GM08714 (cell line): ENCODE data around the gene RANBP6.
"Not testable (repeated sequence)": the region's sequence is repeated elsewhere in the genome, so short reads cannot be mapped to it uniquely, and the experiment has no call there.

Source experiments
- H3K4me3 ChIP-seq: fragments of 200-500 bp; sonication (Bioruptor generic); 2 replicates; pipeline ENCODE4 v1.5.1; 2014; ENCODE audit warnings: mild to moderate bottlenecking, low read length, inconsistent platforms
- ZNF274 ChIP-seq: IDR thresholded peaks from 2 replicates; pipeline ENCODE4 v1.6.1; 2012; ENCODE audit warnings: mild to moderate bottlenecking, low read depth, low read length

RANBP6 gene

DNA sequence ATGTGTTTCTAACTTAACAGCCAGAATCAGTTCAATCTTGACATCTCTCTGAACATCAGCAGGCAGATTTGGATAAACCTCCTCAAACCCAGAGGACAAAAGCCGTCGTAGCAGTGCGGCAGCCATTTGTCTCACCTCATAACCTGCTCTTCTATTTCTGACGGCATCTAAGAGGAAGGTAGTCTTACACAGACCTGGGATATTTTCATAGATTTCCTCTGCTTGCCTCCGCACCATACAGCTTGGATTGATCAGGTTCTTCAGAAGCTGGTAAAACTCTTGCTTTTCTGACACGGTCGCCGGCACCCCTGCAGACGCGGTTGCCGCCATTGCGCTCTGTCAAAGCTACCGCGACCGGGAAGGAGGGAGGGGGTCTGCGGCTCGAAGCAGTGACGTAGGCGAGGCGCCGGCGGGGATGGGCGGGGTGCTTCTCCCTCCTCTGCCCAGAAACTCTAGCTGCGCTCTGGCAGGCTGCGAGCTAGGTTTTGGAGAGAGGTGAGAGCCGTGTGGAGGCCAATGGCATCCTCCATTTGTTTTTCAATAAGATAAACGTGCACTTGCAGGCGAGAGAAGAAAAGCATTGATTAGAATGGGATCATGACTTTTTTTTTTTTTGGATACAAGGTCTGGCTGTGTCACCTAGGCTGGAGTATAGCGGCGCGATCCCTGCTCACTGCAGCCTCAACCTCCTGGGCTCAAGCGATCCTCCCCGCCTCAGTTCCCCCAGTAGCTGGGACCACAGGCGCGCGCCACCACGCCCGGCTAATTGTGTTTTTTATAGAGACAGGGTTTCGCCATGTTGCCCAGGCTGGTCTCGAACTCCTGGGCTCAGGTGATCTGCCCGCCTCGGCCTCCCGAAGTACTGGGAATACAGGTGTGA lies at the start of gene RANBP6:
RANBP6 (minus strand) TSS at position 347 of the 880 bp plus-strand sequence; CDS start at position 330, 17 bp downstream.
- TF ChIP-seq ZNF274: no peak
- peak within 1 kb of the TSS; percentile 99 for H3K4me3 ChIP-seq

DNA sequence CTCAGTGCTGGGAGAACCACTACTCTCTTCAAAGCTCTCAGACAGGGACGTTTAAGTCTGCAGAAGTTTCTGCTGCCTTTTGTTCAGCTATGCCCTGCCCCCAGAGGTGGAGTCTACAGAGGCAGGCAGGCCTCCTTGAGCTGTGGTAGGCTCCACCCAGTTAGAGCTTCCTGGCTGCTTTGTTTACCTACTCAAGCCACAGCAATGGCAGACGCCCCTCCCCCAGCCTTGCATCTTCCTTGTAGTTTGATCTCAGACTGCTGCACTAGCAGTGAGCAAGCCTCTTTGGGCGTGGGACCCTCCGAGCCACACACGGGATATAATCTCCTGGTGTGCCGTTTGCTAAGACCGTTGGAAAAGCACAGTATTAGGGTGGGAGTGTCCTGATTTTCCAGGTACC lies 47.7 kb upstream of the RANBP6 start:
- H3K4me3 ChIP-seq: not testable (repeated sequence)

DNA sequence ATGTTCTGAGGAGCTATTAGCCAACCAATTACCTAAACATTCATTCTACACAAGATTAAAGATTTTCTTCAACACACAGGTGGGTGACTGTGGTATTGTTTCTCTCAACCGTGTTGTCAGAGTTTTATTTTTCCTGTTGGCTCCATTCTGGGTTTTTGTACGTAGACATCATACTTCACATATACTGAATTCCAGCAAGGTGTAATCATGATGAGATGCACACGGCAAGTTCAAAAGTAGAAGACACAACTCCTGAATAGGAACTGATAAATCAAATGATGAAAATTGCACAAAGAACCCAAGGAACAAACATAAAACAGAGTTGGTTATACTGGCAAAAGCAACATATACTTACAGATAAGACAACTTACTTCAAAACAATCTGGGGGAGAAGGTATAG lies 40.2 kb upstream of the RANBP6 start:
- TF ChIP-seq ZNF274: no peak
- no peak overlapping the region for H3K4me3 ChIP-seq

DNA sequence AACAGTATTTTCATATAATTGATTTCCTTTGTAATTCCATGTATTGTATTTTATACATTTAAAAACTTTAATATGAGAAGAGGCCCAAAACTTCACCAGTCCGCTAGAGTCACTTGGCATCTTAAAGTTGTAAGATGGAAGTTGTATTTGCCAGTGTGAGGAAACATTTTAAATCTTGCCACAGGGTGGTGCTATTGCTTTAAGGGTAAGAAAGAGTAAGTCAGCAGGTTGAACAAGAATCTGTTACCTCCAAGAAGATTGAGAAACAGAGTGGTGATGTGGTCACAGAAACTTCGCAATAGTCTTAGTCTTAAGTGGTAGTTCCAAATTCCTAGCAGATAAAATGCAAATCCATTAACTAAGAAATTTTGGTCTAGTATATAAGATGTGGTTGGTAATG lies 39.8 kb upstream of the RANBP6 start:
- no peak for TF ChIP-seq ZNF274
- no peak overlapping the region for H3K4me3 ChIP-seq

DNA sequence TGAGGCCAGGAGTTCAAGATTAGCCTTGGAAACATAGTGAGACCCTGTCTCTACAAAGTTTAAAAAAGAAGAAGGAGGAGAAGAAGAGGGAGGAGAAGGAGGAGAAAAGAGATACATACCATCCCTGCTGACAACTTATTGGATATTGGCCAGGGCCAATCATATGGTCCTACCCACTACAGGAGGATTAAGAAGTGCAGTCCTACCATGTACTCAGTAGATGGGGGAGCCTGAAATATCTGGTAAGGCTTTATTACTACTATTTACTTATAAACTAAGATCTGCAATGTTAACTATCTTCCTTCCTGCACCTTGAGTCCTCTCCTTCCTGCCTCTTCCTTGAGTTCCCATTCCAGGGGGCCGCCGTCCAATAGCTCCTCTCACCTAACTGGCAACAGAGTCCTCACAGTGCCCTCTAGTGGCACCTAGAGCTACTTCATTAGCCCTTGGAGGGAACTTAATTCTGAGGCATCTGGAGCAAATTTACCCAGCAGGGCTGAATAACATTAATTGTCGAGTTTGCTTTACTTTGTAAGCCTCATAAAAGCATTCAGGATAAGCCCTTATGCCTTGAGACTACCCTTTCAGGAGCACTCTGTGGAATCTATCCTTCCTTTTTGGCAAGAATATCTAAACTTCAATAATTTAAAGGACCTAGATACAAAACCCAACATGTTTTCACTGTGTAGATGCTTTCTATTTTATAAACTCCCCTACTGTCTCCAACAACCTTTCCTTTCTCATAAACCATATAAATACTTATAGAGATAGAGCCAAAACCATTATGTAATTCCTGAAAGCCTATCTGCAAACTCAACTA lies 39.1 kb upstream of the RANBP6 start:
- TF ChIP-seq ZNF274: no peak

DNA sequence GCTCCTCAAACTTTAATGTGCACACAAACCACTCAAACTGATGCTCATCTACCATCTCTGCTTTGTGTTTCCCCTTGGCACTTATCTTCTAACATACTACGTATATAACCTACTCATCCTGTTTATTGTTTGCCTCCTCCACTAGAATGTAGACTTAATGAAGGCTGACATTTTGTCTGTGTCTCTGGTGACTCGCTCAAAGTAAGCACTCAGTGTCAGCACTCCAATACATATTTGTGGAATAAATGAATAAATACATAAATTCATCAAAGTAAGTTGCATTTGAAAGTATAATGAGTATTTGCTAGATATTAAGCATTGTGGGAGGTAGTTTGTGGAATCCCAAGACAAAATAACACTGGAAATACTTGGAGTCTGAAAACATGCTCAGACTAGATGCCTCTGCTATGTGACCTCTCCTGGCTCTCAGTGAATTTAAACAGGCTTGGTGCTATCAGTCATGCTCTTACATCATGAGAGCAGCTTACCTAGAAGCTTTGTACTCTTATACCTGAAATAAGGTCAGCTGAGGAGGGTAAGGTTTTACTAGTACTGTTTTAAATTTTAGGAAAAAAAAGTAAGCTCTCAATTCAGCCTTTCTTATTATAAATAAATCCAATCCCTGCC lies 37.0 kb upstream of the RANBP6 start:
- no peak overlapping the region for H3K4me3 ChIP-seq
- no peak for TF ChIP-seq ZNF274

More for the DNA sequence above, 39.1 kb upstream of the RANBP6 start:
- no peak overlapping the region for H3K4me3 ChIP-seq

DNA sequence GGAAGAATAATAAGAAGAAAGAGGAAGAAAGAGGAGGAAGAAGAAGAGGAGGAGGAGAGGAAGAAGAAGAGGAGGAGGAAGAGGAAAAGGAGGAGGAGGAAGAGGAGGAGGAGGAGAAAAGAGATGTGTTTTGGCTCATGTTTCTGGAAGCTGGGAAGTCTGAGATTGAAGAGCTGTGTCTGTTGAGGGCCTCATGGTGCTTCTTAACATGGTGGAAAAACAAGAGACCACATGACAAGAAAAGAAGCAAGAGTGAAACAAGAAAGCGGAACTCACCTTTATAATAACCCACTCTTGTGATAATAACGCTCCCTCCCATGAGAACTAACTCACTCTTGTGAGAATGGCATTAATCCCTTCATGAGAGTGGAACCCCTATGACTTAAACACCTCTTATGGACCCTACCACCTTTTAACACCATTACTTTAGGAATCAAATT lies 36.1 kb upstream of the RANBP6 start:
- TF ChIP-seq ZNF274: no peak
- H3K4me3 ChIP-seq: no peak overlapping the region

DNA sequence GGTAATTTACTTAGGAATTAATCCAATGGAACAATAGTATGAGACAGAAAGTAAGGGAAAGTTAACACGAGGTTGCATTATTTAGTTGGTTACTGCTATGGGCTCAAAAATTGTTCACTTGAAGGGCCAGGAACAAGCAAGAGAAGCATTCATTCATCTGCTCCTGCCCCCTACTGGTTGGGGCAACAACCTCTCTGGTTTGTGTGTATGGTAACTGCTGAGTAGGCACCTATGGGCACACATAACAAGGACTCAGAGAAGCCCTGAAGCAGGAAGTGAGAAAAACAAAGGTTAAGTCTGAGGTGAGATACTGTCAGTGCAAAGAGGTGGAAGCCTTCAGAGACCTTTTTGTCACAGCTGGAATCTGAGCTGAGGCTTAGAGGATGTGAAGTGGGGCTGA lies 34.4 kb upstream of the RANBP6 start:
- no peak for TF ChIP-seq ZNF274
- H3K4me3 ChIP-seq: no peak overlapping the region

DNA sequence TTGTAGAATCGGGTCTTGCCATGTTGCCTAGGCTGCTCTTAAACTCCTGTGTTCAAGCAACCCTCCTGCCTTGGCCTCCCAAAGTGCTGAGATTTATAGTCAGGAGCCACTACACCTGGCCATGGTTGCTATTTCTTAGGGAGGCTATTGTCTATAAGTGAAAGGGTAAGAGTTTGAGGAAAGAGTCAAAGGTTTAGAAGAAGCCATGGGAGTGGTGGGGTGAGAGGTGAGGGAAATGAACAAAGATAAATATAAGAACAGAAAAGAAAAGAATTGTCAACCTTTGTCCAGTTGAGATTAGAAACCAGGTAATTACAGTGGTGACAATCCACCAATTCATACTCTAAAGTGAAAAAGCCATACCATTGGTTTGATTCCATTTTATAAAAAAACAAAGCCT lies 32.6 kb upstream of the RANBP6 start:
- TF ChIP-seq ZNF274: no peak

DNA sequence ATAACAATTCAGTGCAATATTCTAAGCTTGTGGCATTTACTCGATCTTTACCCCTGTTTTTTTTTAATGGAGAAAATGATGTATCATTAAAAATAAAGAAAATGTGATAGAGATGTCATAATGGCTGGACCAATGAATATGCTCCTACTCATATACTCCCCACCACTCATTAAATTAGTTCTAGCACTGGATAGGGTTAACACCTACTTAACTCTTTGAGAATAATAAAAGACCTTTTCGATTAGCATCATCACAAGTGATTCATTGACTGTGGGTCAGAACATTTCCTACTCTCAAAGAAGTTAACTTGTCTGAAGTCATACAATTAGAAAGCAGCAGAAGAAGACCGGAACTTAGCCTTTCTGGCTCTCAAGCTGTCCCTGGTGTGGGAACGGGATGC lies 31.6 kb upstream of the RANBP6 start:
- no peak for TF ChIP-seq ZNF274
- H3K4me3 ChIP-seq: no peak overlapping the region

More for the DNA sequence above, 32.6 kb upstream of the RANBP6 start:
- no peak overlapping the region for H3K4me3 ChIP-seq

DNA sequence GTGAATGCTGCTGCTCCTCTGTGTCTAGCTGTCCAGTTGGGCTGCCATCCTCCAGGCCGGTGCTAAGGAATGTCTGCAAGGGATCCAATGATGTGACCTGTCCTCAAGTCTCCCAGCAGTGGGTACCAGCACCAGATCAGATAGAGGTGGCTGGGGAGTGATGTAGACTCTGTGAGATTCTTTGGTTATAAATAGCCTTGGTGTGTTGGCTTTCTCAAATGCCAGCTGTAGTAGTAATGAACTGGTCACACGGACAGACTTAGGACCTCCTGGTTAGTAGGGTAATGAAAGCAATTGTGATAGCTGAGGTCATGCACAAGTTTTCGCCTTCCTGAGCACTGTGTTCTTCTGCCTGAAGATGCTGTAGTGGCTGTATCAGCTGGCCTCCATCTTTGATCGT lies 29.9 kb upstream of the RANBP6 start:
- no peak for TF ChIP-seq ZNF274
- no peak overlapping the region for H3K4me3 ChIP-seq

DNA sequence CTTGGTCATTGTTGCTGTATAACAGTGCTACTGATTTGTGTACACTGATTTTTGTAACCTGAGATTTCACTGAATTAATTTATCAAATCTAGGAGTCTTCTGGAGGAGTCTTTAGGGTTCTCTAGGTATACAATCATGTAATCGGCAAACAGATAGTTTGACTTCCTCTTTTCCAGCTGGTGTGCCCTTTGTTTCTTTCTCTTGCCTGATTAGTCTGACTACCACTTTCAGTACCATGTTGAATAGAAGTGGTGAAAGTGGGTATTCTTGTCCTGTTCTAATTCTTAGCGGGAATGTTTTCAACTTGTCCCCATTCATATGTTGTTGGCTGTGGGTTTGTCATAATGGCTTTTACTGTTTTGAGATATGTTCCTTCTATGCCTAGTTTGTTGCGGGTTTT lies 24.7 kb upstream of the RANBP6 start:
- H3K4me3 ChIP-seq: no peak overlapping the region
- TF ChIP-seq ZNF274: no peak

DNA sequence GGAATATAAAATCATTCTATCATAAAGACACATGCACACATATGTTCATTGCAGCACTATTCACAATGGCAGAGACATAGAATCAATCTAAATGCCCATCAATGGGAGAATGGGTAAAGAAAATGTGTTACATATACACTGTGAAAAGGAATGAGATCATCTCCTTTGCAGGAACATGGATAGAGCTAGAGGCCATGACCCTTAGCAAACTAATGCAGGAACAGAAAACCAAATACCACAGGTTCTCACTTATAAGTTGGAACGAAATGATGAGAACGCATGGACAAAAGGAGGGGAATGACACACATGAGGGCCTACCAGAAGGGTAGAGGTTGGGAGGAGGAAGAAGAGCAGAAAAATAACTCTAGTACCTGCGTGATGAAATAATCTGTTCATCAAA lies 21.0 kb upstream of the RANBP6 start:
- no peak overlapping the region for H3K4me3 ChIP-seq
- TF ChIP-seq ZNF274: no peak

DNA sequence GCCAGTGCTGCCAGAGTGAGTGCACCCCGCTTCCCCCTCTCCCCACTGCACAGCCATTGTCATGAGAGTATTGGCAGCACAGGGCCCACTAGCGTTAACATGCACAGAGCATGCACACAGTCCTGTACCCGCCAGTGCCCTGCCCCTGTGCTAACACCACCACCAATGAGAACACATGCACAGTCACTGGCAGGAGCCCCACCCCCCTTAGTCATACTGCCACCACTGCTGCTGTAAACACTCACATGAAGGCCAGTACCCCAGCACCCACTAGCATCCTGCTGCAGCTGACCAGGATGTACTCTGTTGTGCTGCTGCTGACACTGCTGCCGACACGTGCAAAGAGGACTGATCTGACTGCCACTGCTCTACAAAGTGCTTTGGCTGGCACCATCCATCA lies 19.5 kb upstream of the RANBP6 start:
- no peak overlapping the region for H3K4me3 ChIP-seq
- TF ChIP-seq ZNF274: no peak
